Panc1 (cell line): ENCODE measurements around the gene SCAANT1. TPM values are rescaled to one million over a fixed set of nuclear protein-coding genes. Genes with fewer than 3 reads are reported as not detected.

Experiments used
- ATAC-seq: fragments of 200-7000 bp; cut with Tn5 transposase; 2 replicates; pipeline ENCODE4 v1.9.1; 2020; ENCODE audit warnings: mild to moderate bottlenecking, moderate library complexity
- BruUV-seq: library from RNA; stranded (reverse); fragments of 400-500 nt; replicated peaks from 2 replicates; lab custom pipeline; 2021; lab: Mats Ljungman, UMichigan
- CTCF ChIA-PET: fragments of 300-600 bp; sonication (Branson Sonifier 250); formaldehyde crosslinking; loops from one replicate; lab custom pipeline; 2022; ENCODE audit warnings: antibody characterized with exemption; lab: Charles Lee
- POLR2A ChIA-PET: fragments of 300-600 bp; sonication (Branson Sonifier 250); formaldehyde crosslinking; loops from one replicate; lab custom pipeline; 2022; ENCODE audit warnings: antibody characterized with exemption; lab: Charles Lee
- DNase-seq: peaks from one replicate; pipeline ENCODE4 v3.0.0-alpha.2; 2010; ENCODE audit warnings: low read depth, low spot score
- H3K27ac ChIP-seq: 2 replicates; pipeline ENCODE4 v1.5.1; 2011; ENCODE audit warnings: mild to moderate bottlenecking, low read length, inconsistent platforms
- H3K27me3 ChIP-seq: fragments of 200-500 bp; sonication (Bioruptor generic); 2 replicates; pipeline ENCODE4 v1.6.0; 2014; ENCODE audit warnings: low read length, inconsistent platforms; ENCODE audit not compliant: control insufficient read depth, insufficient read depth
- H3K36me3 ChIP-seq: fragments of 200-500 bp; sonication (Bioruptor generic); 2 replicates; pipeline ENCODE4 v1.5.1; 2014; ENCODE audit warnings: inconsistent platforms, mild to moderate bottlenecking, low read length, moderate library complexity; ENCODE audit not compliant: control insufficient read depth, insufficient read depth
- H3K4me1 ChIP-seq: 2 replicates; pipeline ENCODE4 v1.5.1; 2011; ENCODE audit warnings: inconsistent platforms, mild to moderate bottlenecking, low read length, moderate library complexity; ENCODE audit not compliant: control insufficient read depth, insufficient read depth
- H3K4me3 ChIP-seq, 2 experiments: 2 replicates each; pipeline ENCODE4 v1.5.1; 2011 to 2012; ENCODE audit warnings: low read depth in 2 of 2, low read length in 2 of 2, mild to moderate bottlenecking in 2 of 2, inconsistent platforms in 1 of 2, moderate library complexity in 1 of 2
- H3K9me3 ChIP-seq: fragments of 200-500 bp; sonication (Bioruptor generic); 2 replicates; pipeline ENCODE4 v1.5.1; 2014; ENCODE audit warnings: low read depth, mild to moderate bottlenecking, inconsistent platforms, low read length, moderate library complexity; ENCODE audit not compliant: control insufficient read depth, insufficient read depth
- POLR2AphosphoS5 ChIP-seq: IDR thresholded peaks from 2 replicates; pipeline ENCODE4 v1.6.1; 2012; ENCODE audit warnings: mild to moderate bottlenecking, low read depth, low read length, moderate library complexity
- SIN3A ChIP-seq: IDR thresholded peaks from 2 replicates; pipeline ENCODE4 v1.6.1; 2012; ENCODE audit warnings: low read depth, mild to moderate bottlenecking, low read length, moderate library complexity, borderline replicate concordance; ENCODE audit not compliant: insufficient read depth
- TCF7L2 ChIP-seq: IDR thresholded peaks from 2 replicates; pipeline ENCODE4 v1.6.1; 2011; ENCODE audit warnings: mild to moderate bottlenecking, low read depth, low read length, inconsistent platforms
- in situ Hi-C: cut with HindIII; loops from 2 replicates; pipeline ENCODE4 v1.10.0; 2016; ENCODE audit warnings: low sequenced_read_pairs, low pct_unique_long_range_greater_than_20kb
- intact Hi-C: fragments of 100-400 bp; cut with micrococcal nuclease; formaldehyde crosslinking; loops from one replicate; pipeline ENCODE4 v1.10.0; 2022; ENCODE audit not compliant: unreplicated experiment
- total RNA-seq: library from RNA; stranded (reverse); gene quantifications from one replicate; pipeline ENCODE4 v1.2.1, GENCODE V29; 2021; ENCODE audit not compliant: unreplicated experiment
- TF ChIP-seq, protein P1 (sequence below), 2 experiments: IDR thresholded peaks; 2 replicates each; pipeline ENCODE4 v1.6.1; 2011 to 2012; ENCODE audit warnings: low read depth in 2 of 2, control low read depth in 1 of 2, low read length in 1 of 2, mild to moderate bottlenecking in 1 of 2, moderate library complexity in 1 of 2; ENCODE audit not compliant: insufficient read depth in 1 of 2
- TF ChIP-seq, protein P2 (sequence below): fragments of 450-650 bp; IDR thresholded peaks from 2 replicates; pipeline ENCODE4 v1.5.1; 2017; ENCODE audit warnings: mild to moderate bottlenecking

SCAANT1 gene
- total RNA-seq, 1 experiment from 2014 or later, result not detected

DNA sequence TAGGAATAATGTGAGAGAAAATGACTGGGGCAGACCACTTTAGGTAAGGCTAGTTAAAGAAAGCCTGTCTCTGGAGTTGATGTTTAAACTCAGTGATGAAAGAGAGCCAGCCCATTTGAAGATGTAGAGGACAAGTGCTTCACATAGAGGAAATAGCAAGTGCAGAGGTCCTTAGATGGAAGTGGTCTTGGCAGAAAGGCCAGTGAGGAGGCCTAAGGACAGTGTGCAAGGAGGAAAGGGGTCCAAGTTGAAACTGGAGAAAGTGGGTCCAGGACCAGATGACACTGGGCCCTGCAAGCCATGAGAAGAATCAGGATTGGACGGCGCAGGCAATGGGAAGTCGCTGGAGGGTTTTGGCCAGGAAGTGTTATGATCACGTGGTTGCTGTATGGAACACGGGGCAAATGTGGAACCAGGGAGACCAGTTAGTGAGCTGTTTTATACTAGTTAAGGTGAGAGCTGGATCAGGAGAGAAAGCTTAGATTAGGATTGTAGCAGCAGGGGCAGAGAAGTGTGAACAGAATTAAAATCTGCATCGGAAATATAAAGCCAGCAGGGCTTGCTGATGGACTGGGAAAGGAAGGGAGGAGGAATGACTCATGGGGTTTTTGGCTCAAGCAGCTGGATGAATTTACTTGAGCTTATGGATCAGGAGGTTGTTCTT lies 48.0 kb upstream of the SCAANT1 start:
- no TSS peak for BruUV-seq
- ChIA-PET POLR2A (no interaction called here), CTCF (interaction anchor here (0.7 kb wide), 1 partner anchor 30 kb away, joined by 13 read pairs; no protein-coding TSS in a partner anchor)
- Histone ChIP-seq H3K4me1 (peaks cover 7% of the 10 kb centered on the region), H3K36me3 (no peaks in the 10 kb centered on the region; the same call in 1 of the 2 replicates), H3K27ac (peak overlapping the region; percentile 78), H3K4me3 (peak overlapping the region; percentile 23 to 55), H3K27me3 (no peaks in the 10 kb centered on the region), H3K9me3 (no peaks in the 10 kb centered on the region)
- intact Hi-C loops, result no loop called here
- peak; percentile 97 for ATAC-seq
- in situ Hi-C loops, result no loop called here
- DNase-seq, result peak; percentile 67
- TF ChIP-seq SIN3A (no peak), TCF7L2 (no peak), POLR2AphosphoS5 (no peak)
- TF ChIP-seq, protein P1, sequence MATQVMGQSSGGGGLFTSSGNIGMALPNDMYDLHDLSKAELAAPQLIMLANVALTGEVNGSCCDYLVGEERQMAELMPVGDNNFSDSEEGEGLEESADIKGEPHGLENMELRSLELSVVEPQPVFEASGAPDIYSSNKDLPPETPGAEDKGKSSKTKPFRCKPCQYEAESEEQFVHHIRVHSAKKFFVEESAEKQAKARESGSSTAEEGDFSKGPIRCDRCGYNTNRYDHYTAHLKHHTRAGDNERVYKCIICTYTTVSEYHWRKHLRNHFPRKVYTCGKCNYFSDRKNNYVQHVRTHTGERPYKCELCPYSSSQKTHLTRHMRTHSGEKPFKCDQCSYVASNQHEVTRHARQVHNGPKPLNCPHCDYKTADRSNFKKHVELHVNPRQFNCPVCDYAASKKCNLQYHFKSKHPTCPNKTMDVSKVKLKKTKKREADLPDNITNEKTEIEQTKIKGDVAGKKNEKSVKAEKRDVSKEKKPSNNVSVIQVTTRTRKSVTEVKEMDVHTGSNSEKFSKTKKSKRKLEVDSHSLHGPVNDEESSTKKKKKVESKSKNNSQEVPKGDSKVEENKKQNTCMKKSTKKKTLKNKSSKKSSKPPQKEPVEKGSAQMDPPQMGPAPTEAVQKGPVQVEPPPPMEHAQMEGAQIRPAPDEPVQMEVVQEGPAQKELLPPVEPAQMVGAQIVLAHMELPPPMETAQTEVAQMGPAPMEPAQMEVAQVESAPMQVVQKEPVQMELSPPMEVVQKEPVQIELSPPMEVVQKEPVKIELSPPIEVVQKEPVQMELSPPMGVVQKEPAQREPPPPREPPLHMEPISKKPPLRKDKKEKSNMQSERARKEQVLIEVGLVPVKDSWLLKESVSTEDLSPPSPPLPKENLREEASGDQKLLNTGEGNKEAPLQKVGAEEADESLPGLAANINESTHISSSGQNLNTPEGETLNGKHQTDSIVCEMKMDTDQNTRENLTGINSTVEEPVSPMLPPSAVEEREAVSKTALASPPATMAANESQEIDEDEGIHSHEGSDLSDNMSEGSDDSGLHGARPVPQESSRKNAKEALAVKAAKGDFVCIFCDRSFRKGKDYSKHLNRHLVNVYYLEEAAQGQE (IDR thresholded peaks at IDR 0.05; ENCODE audit: insufficient read depth in 1 of 2, low read depth in 2 of 2, low read length in 1 of 2), result no peak
- TF ChIP-seq, protein P2, sequence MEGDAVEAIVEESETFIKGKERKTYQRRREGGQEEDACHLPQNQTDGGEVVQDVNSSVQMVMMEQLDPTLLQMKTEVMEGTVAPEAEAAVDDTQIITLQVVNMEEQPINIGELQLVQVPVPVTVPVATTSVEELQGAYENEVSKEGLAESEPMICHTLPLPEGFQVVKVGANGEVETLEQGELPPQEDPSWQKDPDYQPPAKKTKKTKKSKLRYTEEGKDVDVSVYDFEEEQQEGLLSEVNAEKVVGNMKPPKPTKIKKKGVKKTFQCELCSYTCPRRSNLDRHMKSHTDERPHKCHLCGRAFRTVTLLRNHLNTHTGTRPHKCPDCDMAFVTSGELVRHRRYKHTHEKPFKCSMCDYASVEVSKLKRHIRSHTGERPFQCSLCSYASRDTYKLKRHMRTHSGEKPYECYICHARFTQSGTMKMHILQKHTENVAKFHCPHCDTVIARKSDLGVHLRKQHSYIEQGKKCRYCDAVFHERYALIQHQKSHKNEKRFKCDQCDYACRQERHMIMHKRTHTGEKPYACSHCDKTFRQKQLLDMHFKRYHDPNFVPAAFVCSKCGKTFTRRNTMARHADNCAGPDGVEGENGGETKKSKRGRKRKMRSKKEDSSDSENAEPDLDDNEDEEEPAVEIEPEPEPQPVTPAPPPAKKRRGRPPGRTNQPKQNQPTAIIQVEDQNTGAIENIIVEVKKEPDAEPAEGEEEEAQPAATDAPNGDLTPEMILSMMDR, result no peak

DNA sequence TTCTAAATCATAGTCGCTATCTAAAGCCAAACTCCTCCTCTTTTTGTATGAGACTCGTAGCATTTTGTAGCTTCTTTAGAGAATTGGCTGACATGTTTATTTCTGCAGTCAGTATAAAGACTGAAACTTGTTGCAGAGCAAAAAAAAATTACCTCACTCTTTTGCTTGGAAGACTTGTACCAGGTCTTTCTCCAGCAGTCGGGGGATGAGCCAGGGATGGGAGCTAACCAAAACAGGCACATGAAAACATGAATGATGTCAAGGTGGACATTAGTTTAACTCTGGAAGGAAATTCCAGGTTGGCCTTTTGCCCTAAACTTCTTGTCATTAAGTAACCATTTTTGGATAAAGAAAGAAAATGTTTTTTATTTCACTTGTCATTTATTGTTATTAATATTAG lies 47.0 kb upstream of the SCAANT1 start:
- BruUV-seq, result no TSS peak
- peaks cover 7% of the 10 kb centered on the region for H3K4me1 ChIP-seq
- H3K27ac ChIP-seq, result no peak overlapping the region
- no peaks in the 10 kb centered on the region; the same call in 1 of the 2 replicates for H3K36me3 ChIP-seq
- in situ Hi-C loops, result no loop called here
- no peaks in the 10 kb centered on the region for H3K9me3 ChIP-seq
- intact Hi-C loops, result no loop called here
- ChIA-PET CTCF (no interaction called here), POLR2A (interaction anchor here (0.6 kb wide), 1 partner anchor 52 kb away, joined by 4 read pairs; no protein-coding TSS in a partner anchor)
- DNase-seq (no peak), ATAC-seq (no peak)
- H3K4me3 ChIP-seq, result no peak overlapping the region
- H3K27me3 ChIP-seq, result no peaks in the 10 kb centered on the region
- TF ChIP-seq, protein P2, result no peak
- TF ChIP-seq SIN3A, result no peak
- TF ChIP-seq, protein P1 (IDR thresholded peaks at IDR 0.05; ENCODE audit: insufficient read depth in 1 of 2, low read depth in 2 of 2, low read length in 1 of 2), result no peak
- no peak for TF ChIP-seq POLR2AphosphoS5
- no peak for TF ChIP-seq TCF7L2
